ENCODE measurements around the gene STARD8. TPM values are rescaled to one million over a fixed set of nuclear protein-coding genes. Genes with fewer than 3 reads are reported as not detected.
A peak's percentile ranks its signal among the peaks of the same experiment; 100 is the strongest.

Gene STARD8
- total RNA-seq, 1 donor: 1.4 TPM

DNA sequence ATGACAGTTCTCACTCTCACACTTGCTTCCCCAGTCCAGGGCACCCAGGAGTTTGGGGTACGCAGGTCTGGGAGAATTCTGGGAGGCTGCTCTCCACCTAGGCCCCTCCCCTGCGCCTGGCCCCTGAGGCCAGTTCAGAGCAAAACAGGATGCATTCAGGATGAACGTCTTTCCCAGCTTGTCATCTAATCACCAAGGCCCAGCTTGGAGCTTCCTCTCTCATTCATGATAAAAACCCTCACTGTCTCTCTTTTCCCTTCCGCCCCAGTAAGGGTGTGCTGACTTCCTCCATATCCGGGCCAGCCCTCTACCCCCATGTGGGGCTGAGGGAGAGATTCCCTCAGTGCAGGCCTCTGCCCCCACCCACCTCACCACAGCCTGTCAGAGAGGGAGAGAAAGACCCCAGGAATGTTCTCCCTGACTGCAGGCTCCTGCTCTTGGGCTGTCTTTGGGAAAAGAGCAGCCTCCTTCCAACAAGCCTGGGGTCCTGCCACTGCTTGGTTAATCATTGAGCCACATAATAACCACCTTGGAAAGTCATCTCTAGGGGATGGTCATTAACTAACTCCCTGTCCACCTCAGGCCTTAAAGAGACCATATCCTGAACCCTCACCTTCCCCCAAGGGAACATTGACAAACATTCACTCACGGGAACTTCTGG lies 50.1 kb downstream of the STARD8 start:
- DNase-seq (ENCODE audit: insufficient read length, low spot score, missing footprints): no peak
- Histone ChIP-seq H3K9me3 (ENCODE audit: low read depth, low read length) (no peaks in the 10 kb centered on the region), H3K27ac (ENCODE audit: low read depth, low read length) (no peak overlapping the region), H3K36me3 (ENCODE audit: insufficient read depth, low read length) (no peaks in the 10 kb centered on the region), H3K4me3 (ENCODE audit: insufficient read depth, low read length) (no peak overlapping the region), H3K4me1 (ENCODE audit: insufficient read depth, low read length) (peaks cover 38% of the 10 kb centered on the region), H2AFZ (ENCODE audit: low read length) (no peak overlapping the region), H3K27me3 (ENCODE audit: insufficient read depth, low read length) (no peaks in the 10 kb centered on the region), H3K4me2 (ENCODE audit: insufficient read depth, low read length) (no peak overlapping the region), H4K20me1 (ENCODE audit: insufficient read depth, low read length) (no peaks in the 10 kb centered on the region), H3K79me2 (ENCODE audit: insufficient read depth, low read length) (peaks cover 71% of the 10 kb centered on the region)
- TF ChIP-seq, protein P1, sequence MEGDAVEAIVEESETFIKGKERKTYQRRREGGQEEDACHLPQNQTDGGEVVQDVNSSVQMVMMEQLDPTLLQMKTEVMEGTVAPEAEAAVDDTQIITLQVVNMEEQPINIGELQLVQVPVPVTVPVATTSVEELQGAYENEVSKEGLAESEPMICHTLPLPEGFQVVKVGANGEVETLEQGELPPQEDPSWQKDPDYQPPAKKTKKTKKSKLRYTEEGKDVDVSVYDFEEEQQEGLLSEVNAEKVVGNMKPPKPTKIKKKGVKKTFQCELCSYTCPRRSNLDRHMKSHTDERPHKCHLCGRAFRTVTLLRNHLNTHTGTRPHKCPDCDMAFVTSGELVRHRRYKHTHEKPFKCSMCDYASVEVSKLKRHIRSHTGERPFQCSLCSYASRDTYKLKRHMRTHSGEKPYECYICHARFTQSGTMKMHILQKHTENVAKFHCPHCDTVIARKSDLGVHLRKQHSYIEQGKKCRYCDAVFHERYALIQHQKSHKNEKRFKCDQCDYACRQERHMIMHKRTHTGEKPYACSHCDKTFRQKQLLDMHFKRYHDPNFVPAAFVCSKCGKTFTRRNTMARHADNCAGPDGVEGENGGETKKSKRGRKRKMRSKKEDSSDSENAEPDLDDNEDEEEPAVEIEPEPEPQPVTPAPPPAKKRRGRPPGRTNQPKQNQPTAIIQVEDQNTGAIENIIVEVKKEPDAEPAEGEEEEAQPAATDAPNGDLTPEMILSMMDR (IDR thresholded peaks at IDR 0.05; ENCODE audit: extremely low read depth, low read depth, low read length): no peak

DNA sequence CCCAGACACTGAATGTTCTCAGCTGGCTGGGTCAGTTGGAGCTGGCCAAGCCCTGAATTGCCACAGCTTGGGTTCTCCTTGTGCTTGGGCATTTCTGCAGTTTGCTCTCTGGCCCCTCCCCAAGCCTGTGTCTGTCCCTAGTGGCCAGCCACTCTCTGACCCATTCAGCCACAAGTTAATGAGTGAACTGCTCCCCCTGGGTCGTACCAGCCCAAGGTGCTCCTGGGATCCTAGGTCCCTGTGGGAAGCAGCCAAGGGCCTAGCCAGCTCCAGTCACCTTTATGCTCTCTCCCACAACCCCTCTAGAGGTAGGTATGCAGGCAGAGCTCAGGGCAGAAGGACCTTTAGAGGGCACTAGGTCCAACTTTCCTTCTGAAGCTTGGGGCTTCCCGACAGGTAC lies 51.5 kb downstream of the STARD8 start:
- TF ChIP-seq, protein P1 (IDR thresholded peaks at IDR 0.05; ENCODE audit: extremely low read depth, low read depth, low read length): no peak
- Histone ChIP-seq H3K4me1 (ENCODE audit: insufficient read depth, low read length) (peaks cover 33% of the 10 kb centered on the region), H3K27ac (ENCODE audit: low read depth, low read length) (no peak overlapping the region), H3K36me3 (ENCODE audit: insufficient read depth, low read length) (no peaks in the 10 kb centered on the region), H2AFZ (ENCODE audit: low read length) (no peak overlapping the region), H3K79me2 (ENCODE audit: insufficient read depth, low read length) (peaks cover 79% of the 10 kb centered on the region), H3K27me3 (ENCODE audit: insufficient read depth, low read length) (no peaks in the 10 kb centered on the region), H3K9me3 (ENCODE audit: low read depth, low read length) (no peaks in the 10 kb centered on the region), H3K4me3 (ENCODE audit: insufficient read depth, low read length) (no peak overlapping the region), H4K20me1 (ENCODE audit: insufficient read depth, low read length) (no peaks in the 10 kb centered on the region), H3K4me2 (ENCODE audit: insufficient read depth, low read length) (no peak overlapping the region)
- DNase-seq (ENCODE audit: insufficient read length, low spot score, missing footprints): peak; percentile 35

DNA sequence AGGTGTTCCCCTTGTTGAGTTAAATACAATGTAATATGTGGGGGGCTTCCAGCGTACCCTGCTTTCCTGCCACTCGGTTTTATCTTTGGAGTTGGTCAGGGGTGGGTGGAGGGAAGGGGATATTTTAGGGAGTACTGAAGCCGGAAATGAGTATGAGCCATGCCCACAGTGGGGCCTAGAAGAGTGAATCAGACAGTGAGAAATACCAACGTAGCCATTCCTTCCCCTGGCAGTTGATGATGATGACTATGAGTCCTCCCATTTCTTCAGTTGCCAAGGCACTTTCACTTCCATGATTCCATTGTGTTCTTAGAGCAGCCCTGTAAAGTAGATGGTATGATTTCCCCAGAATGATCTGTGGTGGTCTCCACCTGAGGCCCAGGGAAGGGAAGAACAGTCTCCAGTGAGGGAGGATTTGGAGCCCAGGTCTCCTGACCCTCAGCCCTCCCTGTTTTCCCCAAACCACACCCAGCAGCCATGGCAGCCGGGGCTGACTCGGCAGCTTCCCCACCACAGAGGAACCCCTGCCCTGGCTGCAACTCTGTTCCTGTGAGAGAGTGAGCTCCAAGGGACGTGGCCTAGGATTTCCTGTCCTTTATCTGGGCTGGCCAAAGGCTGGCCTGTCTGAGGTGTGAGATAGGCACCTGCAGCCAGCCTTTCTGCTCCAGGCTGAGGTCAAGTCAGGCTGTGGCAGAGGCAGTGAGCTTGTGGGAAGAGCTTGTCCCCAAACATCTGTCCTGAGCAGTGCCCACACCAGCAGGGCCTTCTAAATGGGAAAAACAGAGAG lies 52.7 kb downstream of the STARD8 start:
- Histone ChIP-seq H2AFZ (ENCODE audit: low read length) (peak overlapping the region; percentile 88), H3K27me3 (ENCODE audit: insufficient read depth, low read length) (no peaks in the 10 kb centered on the region), H3K4me2 (ENCODE audit: insufficient read depth, low read length) (peak overlapping the region; percentile 69), H3K4me3 (ENCODE audit: insufficient read depth, low read length) (peak overlapping the region; percentile 55), H3K4me1 (ENCODE audit: insufficient read depth, low read length) (peaks cover 23% of the 10 kb centered on the region), H3K36me3 (ENCODE audit: insufficient read depth, low read length) (no peaks in the 10 kb centered on the region), H3K27ac (ENCODE audit: low read depth, low read length) (peak overlapping the region; percentile 86), H4K20me1 (ENCODE audit: insufficient read depth, low read length) (no peaks in the 10 kb centered on the region), H3K9me3 (ENCODE audit: low read depth, low read length) (no peaks in the 10 kb centered on the region), H3K79me2 (ENCODE audit: insufficient read depth, low read length) (peaks cover 82% of the 10 kb centered on the region)
- peak; percentile 96 for DNase-seq (ENCODE audit: insufficient read length, low spot score, missing footprints)
- TF ChIP-seq, protein P1 (IDR thresholded peaks at IDR 0.05; ENCODE audit: extremely low read depth, low read depth, low read length): no peak

DNA sequence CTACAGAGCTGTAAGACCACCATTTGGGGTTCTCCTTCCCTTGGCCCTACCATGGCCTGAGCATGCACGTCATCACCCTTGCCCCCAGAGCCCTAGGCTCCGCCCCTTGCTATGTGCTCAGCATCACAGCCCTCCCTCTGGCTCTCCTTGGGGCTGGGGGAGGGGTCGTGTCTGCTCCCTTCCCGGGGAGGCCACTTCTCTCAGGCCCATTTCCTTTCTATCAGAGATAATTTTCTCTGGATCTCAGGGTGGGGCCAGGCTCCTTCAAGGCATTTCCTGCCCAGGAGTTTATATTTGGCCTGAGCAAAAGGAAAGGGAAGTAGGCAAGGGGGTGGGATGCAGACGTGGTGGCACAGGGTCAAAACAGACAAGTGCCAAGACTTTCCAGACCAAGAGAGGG lies 55.9 kb downstream of the STARD8 start:
- Histone ChIP-seq H3K27ac (ENCODE audit: low read depth, low read length) (no peak overlapping the region), H3K36me3 (ENCODE audit: insufficient read depth, low read length) (no peaks in the 10 kb centered on the region), H3K79me2 (ENCODE audit: insufficient read depth, low read length) (peaks cover 57% of the 10 kb centered on the region), H4K20me1 (ENCODE audit: insufficient read depth, low read length) (no peaks in the 10 kb centered on the region), H3K27me3 (ENCODE audit: insufficient read depth, low read length) (no peaks in the 10 kb centered on the region), H3K9me3 (ENCODE audit: low read depth, low read length) (no peaks in the 10 kb centered on the region), H2AFZ (ENCODE audit: low read length) (no peak overlapping the region), H3K4me3 (ENCODE audit: insufficient read depth, low read length) (no peak overlapping the region), H3K4me1 (ENCODE audit: insufficient read depth, low read length) (peaks cover 21% of the 10 kb centered on the region), H3K4me2 (ENCODE audit: insufficient read depth, low read length) (no peak overlapping the region)
- peak; percentile 53 for DNase-seq (ENCODE audit: insufficient read length, low spot score, missing footprints)
- TF ChIP-seq, protein P1 (IDR thresholded peaks at IDR 0.05; ENCODE audit: extremely low read depth, low read depth, low read length): no peak

All from osteoblast (primary cell).